Measurements from ENCODE around the gene ADRM1. TPM values are rescaled to one million over a fixed set of nuclear protein-coding genes. Genes with fewer than 3 reads are reported as not detected.

ADRM1 gene
- total RNA-seq, 2 experiments from 2014 or later: 87.0 to 128 TPM

DNA sequence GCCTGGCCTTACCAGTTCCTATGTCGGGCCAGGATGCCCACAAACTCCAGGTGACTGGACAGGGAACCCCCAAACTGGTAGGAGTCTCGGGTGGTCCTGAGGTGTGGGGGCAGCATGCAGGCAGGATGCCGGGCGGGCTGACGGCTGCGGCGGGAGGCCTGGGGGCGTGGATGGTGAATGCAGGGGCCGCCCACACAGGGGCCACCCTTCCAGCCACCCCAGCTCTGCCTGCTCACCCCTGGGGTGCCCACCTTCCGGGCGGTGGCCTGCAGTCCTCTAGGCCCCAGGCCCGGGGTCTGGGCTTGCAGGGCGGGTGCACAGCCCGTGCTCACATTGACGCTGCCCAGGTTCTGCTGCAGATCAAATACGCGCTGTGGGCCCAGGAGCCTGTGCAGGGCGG, 8.4 kb downstream of the ADRM1 start:
- POLR2A ChIA-PET: no interaction called here
- BruUV-seq (replicated peaks): no TSS peak
- Histone ChIP-seq H3K4me3 (ENCODE audit: low read depth, low read length, poor library complexity, severe bottlenecking) (no peak overlapping the region), H3K9me2 (ENCODE audit: insufficient read depth, low read length) (no peaks in the 10 kb centered on the region), H3K79me2 (ENCODE audit: insufficient read depth, low read depth, low read length) (peaks cover 1% of the 10 kb centered on the region; the same call in 1 of the 2 replicates), H3K9me3 (ENCODE audit: low read length) (no peaks in the 10 kb centered on the region), H4K20me1 (ENCODE audit: insufficient read depth, low read length) (no peaks in the 10 kb centered on the region), H3K36me3 (ENCODE audit: insufficient read depth, low read length) (peaks cover 61% of the 10 kb centered on the region), H3K4me1 (ENCODE audit: insufficient read depth, low read length, poor library complexity, severe bottlenecking) (no peaks in the 10 kb centered on the region), H3K27ac (ENCODE audit: low read depth, low read length, poor library complexity, severe bottlenecking) (no peak overlapping the region), H3K4me2 (ENCODE audit: low read length) (no peak overlapping the region), H2AFZ (ENCODE audit: low read length) (no peak overlapping the region)
- no peak for DNase-seq (ENCODE audit: low spot score)
- intact Hi-C loops (cut with micrococcal nuclease; ENCODE audit: unreplicated experiment): no loop called here
- CTCF ChIA-PET (ENCODE audit: unreplicated experiment): no interaction called here
- TF ChIP-seq, protein P1, sequence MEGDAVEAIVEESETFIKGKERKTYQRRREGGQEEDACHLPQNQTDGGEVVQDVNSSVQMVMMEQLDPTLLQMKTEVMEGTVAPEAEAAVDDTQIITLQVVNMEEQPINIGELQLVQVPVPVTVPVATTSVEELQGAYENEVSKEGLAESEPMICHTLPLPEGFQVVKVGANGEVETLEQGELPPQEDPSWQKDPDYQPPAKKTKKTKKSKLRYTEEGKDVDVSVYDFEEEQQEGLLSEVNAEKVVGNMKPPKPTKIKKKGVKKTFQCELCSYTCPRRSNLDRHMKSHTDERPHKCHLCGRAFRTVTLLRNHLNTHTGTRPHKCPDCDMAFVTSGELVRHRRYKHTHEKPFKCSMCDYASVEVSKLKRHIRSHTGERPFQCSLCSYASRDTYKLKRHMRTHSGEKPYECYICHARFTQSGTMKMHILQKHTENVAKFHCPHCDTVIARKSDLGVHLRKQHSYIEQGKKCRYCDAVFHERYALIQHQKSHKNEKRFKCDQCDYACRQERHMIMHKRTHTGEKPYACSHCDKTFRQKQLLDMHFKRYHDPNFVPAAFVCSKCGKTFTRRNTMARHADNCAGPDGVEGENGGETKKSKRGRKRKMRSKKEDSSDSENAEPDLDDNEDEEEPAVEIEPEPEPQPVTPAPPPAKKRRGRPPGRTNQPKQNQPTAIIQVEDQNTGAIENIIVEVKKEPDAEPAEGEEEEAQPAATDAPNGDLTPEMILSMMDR (conservative IDR thresholded peaks at IDR 0.05; ENCODE audit: low read length): no peak
- no peak for TF ChIP-seq EZH2phosphoT487 (IDR thresholded peaks at IDR 0.05; ENCODE audit: borderline replicate concordance, low read depth, low read length)

DNA sequence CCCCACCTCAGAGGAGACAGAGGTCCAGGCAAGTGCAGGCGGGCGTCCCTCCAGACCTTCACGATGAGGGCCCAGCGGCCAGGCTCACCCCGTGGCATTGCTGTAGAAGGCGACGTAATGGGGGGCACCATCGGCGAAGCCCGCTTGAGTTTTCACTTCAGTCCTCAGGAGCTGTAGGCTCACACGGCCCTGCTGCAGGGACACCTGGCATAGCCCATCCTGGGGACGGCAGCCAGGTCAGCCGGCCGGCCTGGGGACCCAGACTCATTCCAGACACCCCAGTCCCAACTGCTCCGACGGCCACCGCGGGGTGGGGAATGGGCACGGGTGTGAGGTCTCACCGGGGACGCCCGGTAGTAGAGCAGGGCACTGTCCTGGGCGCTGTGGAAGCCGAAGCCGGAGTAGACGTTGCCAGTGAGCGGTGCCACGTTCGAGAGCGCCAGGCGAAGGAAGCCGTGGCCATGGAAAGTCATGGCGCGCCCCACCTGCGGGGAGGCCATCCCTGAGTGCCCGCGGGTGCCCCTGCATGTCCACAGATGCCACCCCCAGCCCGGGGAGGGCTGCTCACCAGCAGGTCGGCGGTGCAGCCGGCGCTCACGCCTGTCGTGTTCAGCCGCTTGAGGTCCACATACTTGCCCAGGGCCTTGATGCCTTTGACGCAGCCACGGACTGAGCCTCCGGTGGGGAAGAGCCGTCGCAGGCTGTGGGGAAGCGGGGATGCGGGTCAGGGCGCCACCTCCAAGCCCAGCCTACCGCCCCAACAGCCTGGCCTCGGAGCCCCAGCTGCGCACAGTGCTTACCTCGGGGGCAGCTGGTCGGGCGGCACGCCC, 9.2 kb downstream of the ADRM1 start:
- no peak overlapping the region for H3K27ac ChIP-seq (ENCODE audit: low read depth, low read length, poor library complexity, severe bottlenecking)
- no peak for DNase-seq (ENCODE audit: low spot score)
- no peaks in the 10 kb centered on the region for H3K4me1 ChIP-seq (ENCODE audit: insufficient read depth, low read length, poor library complexity, severe bottlenecking)
- H4K20me1 ChIP-seq (ENCODE audit: insufficient read depth, low read length): no peaks in the 10 kb centered on the region
- POLR2A ChIA-PET: no interaction called here
- H3K79me2 ChIP-seq (ENCODE audit: insufficient read depth, low read depth, low read length): no peaks in the 10 kb centered on the region
- no peak overlapping the region for H3K4me2 ChIP-seq (ENCODE audit: low read length)
- H3K9me3 ChIP-seq (ENCODE audit: low read length): no peaks in the 10 kb centered on the region
- H2AFZ ChIP-seq (ENCODE audit: low read length): no peak overlapping the region
- H3K9me2 ChIP-seq (ENCODE audit: insufficient read depth, low read length): no peaks in the 10 kb centered on the region
- CTCF ChIA-PET (ENCODE audit: unreplicated experiment): no interaction called here
- no TSS peak for BruUV-seq (replicated peaks)
- no peak for TF ChIP-seq EZH2phosphoT487 (IDR thresholded peaks at IDR 0.05; ENCODE audit: borderline replicate concordance, low read depth, low read length)
- TF ChIP-seq, protein P1 (conservative IDR thresholded peaks at IDR 0.05; ENCODE audit: low read length): no peak
- H3K4me3 ChIP-seq (ENCODE audit: low read depth, low read length, poor library complexity, severe bottlenecking): no peak overlapping the region
- H3K36me3 ChIP-seq (ENCODE audit: insufficient read depth, low read length): peaks cover 61% of the 10 kb centered on the region
- intact Hi-C loops (cut with micrococcal nuclease; ENCODE audit: unreplicated experiment): no loop called here

DNA sequence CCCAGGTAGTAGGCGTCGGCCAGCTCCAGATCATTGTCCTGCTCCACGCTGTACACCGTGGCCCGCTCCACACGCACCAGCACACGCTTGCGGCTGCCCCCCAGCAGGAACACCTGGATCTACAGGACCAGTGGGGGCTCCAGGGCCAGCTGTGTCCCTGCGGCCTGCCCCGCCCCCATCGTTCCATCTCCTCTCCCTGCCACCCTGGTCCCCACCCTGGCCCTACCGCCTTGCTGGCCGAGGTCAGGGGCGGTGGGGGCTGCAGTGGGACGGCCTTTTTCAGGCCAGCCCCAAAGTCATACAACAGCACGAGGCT, 9.8 kb downstream of the ADRM1 start:
- no peaks in the 10 kb centered on the region for H4K20me1 ChIP-seq (ENCODE audit: insufficient read depth, low read length)
- H3K4me1 ChIP-seq (ENCODE audit: insufficient read depth, low read length, poor library complexity, severe bottlenecking): no peaks in the 10 kb centered on the region
- no peak for TF ChIP-seq EZH2phosphoT487 (IDR thresholded peaks at IDR 0.05; ENCODE audit: borderline replicate concordance, low read depth, low read length)
- TF ChIP-seq, protein P1 (conservative IDR thresholded peaks at IDR 0.05; ENCODE audit: low read length): no peak
- ChIA-PET CTCF (ENCODE audit: unreplicated experiment) (no interaction called here), POLR2A (no interaction called here)
- no peak overlapping the region for H3K4me3 ChIP-seq (ENCODE audit: low read depth, low read length, poor library complexity, severe bottlenecking)
- H3K79me2 ChIP-seq (ENCODE audit: insufficient read depth, low read depth, low read length): no peaks in the 10 kb centered on the region
- no peak overlapping the region for H3K27ac ChIP-seq (ENCODE audit: low read depth, low read length, poor library complexity, severe bottlenecking)
- H3K36me3 ChIP-seq (ENCODE audit: insufficient read depth, low read length): peaks cover 61% of the 10 kb centered on the region
- no peaks in the 10 kb centered on the region for H3K9me2 ChIP-seq (ENCODE audit: insufficient read depth, low read length)
- H2AFZ ChIP-seq (ENCODE audit: low read length): no peak overlapping the region
- intact Hi-C loops (cut with micrococcal nuclease; ENCODE audit: unreplicated experiment): no loop called here
- H3K9me3 ChIP-seq (ENCODE audit: low read length): no peaks in the 10 kb centered on the region
- no peak for DNase-seq (ENCODE audit: low spot score)
- BruUV-seq (replicated peaks): no TSS peak
- H3K4me2 ChIP-seq (ENCODE audit: low read length): no peak overlapping the region

Data from OCI-LY7 (cell line).